Activated T-cell treated with anti-CD3 and anti-CD28 coated beads, Interleukin-2, amount 50 U/mL, for 24 hours (primary cell): ENCODE results near the gene ZDHHC7.
"Not testable (repeated sequence)": the region's sequence is repeated elsewhere in the genome, so short reads cannot be mapped to it uniquely, and the experiment has no call there.

Experiments
- DNase-seq: peaks from one replicate; pipeline ENCODE4 v3.0.0-alpha.2; 2020
- H3K27ac Mint-ChIP-seq: 2 replicates; pipeline ENCODE4 v1.8.0; 2020; ENCODE audit warnings: mild to moderate bottlenecking, mixed read lengths
- H3K27me3 Mint-ChIP-seq: 2 replicates; pipeline ENCODE4 v1.8.0; 2020; ENCODE audit warnings: mixed read lengths
- H3K36me3 Mint-ChIP-seq: 2 replicates; pipeline ENCODE4 v1.8.0; 2020; ENCODE audit warnings: low read depth, mixed read lengths
- H3K4me1 Mint-ChIP-seq: 2 replicates; pipeline ENCODE4 v1.8.0; 2020; ENCODE audit warnings: low read depth, mixed read lengths
- H3K4me3 Mint-ChIP-seq: 2 replicates; pipeline ENCODE4 v1.8.0; 2020; ENCODE audit warnings: mild to moderate bottlenecking, moderate library complexity, mixed read lengths
- H3K9me3 Mint-ChIP-seq: 2 replicates; pipeline ENCODE4 v1.8.0; 2020; ENCODE audit warnings: mixed read lengths

The ZDHHC7 gene

GRCh38 chr16:84940670-84941551 lies 70.4 kb downstream of the ZDHHC7 start:
- Mint-ChIP-seq H3K9me3 (no peaks in the 10 kb centered on the region), H3K27me3 (peaks cover 9% of the 10 kb centered on the region), H3K4me1 (no peaks in the 10 kb centered on the region), H3K36me3 (no peaks in the 10 kb centered on the region), H3K27ac (no peak overlapping the region), H3K4me3 (no peak overlapping the region)
- DNase-seq = no peak

- H3K27ac Mint-ChIP-seq, H3K27me3 Mint-ChIP-seq, H3K9me3 Mint-ChIP-seq, DNase-seq, H3K4me3 Mint-ChIP-seq, H3K36me3 Mint-ChIP-seq, H3K4me1 Mint-ChIP-seq: not testable (repeated sequence)
Measured at GRCh38 chr16:84938616-84939015, 72.7 kb downstream of the ZDHHC7 start.

- H3K9me3 Mint-ChIP-seq = no peaks in the 10 kb centered on the region
- H3K4me3 Mint-ChIP-seq = no peak overlapping the region
- no peak for DNase-seq
- H3K27ac Mint-ChIP-seq = no peak overlapping the region
- no peaks in the 10 kb centered on the region for H3K36me3 Mint-ChIP-seq
- peaks cover 9% of the 10 kb centered on the region for H3K27me3 Mint-ChIP-seq
- no peaks in the 10 kb centered on the region for H3K4me1 Mint-ChIP-seq
Measured at GRCh38 chr16:84937196-84938005, 73.9 kb downstream of the ZDHHC7 start.

- Mint-ChIP-seq H3K36me3 (no peaks in the 10 kb centered on the region), H3K4me1 (peaks cover 3% of the 10 kb centered on the region), H3K9me3 (no peaks in the 10 kb centered on the region), H3K4me3 (no peak overlapping the region), H3K27ac (no peak overlapping the region), H3K27me3 (no peaks in the 10 kb centered on the region)
- DNase-seq = no peak
Measured at GRCh38 chr16:84933774-84934631, 77.3 kb downstream of the ZDHHC7 start.

DNA sequence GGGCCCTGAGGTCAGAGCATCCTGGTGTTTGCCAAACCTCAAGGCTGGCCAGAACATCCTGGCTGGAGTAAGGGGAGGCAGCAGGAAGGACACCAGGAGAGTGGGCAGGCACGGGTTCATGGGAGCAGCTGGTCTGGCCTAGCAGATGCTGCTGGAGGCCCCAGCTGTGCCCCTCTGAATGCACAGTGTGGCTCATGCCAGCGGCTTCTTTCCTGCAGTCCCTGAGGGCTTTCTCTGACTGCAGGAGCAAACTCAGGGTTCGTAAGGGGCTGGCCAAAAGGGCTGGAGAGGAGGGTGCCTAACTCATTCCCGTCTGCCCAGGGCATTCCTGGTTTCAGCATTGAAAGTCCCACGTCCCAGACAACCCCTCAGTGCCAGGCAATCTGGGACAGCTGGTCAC lies 78.7 kb downstream of the ZDHHC7 start:
- Mint-ChIP-seq H3K4me1 (peaks cover 3% of the 10 kb centered on the region), H3K4me3 (no peak overlapping the region), H3K27ac (no peak overlapping the region), H3K36me3 (no peaks in the 10 kb centered on the region), H3K9me3 (no peaks in the 10 kb centered on the region), H3K27me3 (no peaks in the 10 kb centered on the region)
- DNase-seq = no peak

- H3K4me1 Mint-ChIP-seq = peaks cover 3% of the 10 kb centered on the region
- no peaks in the 10 kb centered on the region for H3K27me3 Mint-ChIP-seq
Measured at GRCh38 chr16:84931506-84931905, 79.8 kb downstream of the ZDHHC7 start.

DNA sequence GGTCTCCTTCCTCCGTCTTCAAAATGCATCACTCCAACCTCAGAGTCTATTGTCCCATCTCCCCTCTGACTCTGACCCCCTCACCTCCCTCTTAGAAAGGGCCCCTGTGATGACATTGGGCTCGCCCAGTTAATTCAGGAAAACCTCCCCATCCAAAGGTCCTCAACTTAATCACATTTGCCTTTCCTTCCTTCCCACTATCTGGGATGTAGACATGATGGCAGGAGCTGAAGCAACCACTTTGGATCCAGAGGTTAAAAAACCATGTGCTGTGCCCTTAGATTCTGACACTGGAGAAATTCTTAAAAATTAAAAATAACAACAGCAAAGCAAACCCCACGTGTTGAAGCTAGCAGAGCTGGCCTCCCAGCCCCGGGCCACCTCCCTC lies 80.2 kb downstream of the ZDHHC7 start:
- peaks cover 3% of the 10 kb centered on the region for H3K4me1 Mint-ChIP-seq
- H3K27me3 Mint-ChIP-seq = no peaks in the 10 kb centered on the region
- no peaks in the 10 kb centered on the region for H3K9me3 Mint-ChIP-seq
- peak overlapping the region; percentile 86 for H3K27ac Mint-ChIP-seq
- DNase-seq = no peak
- H3K4me3 Mint-ChIP-seq = no peak overlapping the region
- no peaks in the 10 kb centered on the region for H3K36me3 Mint-ChIP-seq

More at GRCh38 chr16:84931506-84931905, 79.8 kb downstream of the ZDHHC7 start:
- no peaks in the 10 kb centered on the region for H3K36me3 Mint-ChIP-seq
- no peak for DNase-seq
- H3K27ac Mint-ChIP-seq = no peak overlapping the region
- H3K9me3 Mint-ChIP-seq = no peaks in the 10 kb centered on the region
- no peak overlapping the region for H3K4me3 Mint-ChIP-seq

- no peaks in the 10 kb centered on the region for H3K36me3 Mint-ChIP-seq
- H3K4me1 Mint-ChIP-seq = peaks cover 3% of the 10 kb centered on the region
- DNase-seq = peak; percentile 41
Measured at GRCh38 chr16:84930298-84931106, 80.8 kb downstream of the ZDHHC7 start.

GRCh38 chr16:84929421-84930297 lies 81.7 kb downstream of the ZDHHC7 start:
- H3K36me3 Mint-ChIP-seq = no peaks in the 10 kb centered on the region
- H3K9me3 Mint-ChIP-seq = no peaks in the 10 kb centered on the region
- H3K27ac Mint-ChIP-seq = peak overlapping the region; percentile 85
- H3K4me3 Mint-ChIP-seq = no peak overlapping the region
- DNase-seq = no peak
- no peaks in the 10 kb centered on the region for H3K27me3 Mint-ChIP-seq
- peaks cover 3% of the 10 kb centered on the region for H3K4me1 Mint-ChIP-seq

More at GRCh38 chr16:84930298-84931106, 80.8 kb downstream of the ZDHHC7 start:
- Mint-ChIP-seq H3K4me3 (no peak overlapping the region), H3K27ac (peak overlapping the region; percentile 86), H3K27me3 (no peaks in the 10 kb centered on the region), H3K9me3 (no peaks in the 10 kb centered on the region)

DNA sequence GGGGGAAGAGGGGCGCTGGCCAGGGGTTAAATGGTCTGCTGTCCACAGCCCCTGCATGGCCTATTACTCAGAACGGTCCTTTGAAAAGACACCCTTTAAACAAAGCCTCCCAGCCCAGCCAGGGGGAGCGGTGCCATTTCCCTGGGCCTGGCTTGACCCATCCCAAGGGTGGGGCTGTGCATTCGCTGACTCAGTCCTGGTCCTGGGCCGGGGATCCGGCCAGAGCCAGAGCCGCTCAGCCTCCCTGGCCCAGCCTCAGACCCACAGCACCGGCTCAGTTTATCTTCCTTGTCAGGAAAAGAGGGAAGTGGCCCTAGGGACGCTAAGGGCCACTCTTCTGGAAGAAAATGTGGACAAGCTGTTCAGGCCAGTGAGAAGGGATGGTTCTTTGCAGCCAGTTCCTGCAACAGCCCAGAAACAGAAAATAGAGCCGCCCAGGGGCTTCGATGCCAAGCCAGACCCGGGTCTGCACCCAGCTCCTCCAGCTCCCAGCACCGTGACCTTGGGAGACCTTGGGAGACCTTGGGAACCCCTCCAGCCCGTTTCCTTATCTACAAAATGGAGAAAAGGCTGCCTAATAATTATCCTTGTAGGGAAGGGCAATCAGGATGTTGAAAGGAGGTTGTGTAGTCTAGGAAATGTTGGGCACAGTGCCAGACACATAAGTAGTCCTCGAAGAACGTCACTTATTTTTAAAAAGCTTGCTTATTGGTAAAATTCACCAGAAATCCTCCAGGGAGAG lies 82.5 kb downstream of the ZDHHC7 start:
- Mint-ChIP-seq H3K4me3 (no peak overlapping the region), H3K4me1 (peaks cover 3% of the 10 kb centered on the region), H3K27ac (no peak overlapping the region), H3K9me3 (no peaks in the 10 kb centered on the region), H3K36me3 (no peaks in the 10 kb centered on the region), H3K27me3 (no peaks in the 10 kb centered on the region)
- DNase-seq = no peak

GRCh38 chr16:84927621-84928591 lies 83.4 kb downstream of the ZDHHC7 start:
- Mint-ChIP-seq H3K27me3 (no peaks in the 10 kb centered on the region), H3K27ac (no peak overlapping the region), H3K4me3 (no peak overlapping the region), H3K4me1 (peaks cover 3% of the 10 kb centered on the region), H3K9me3 (no peaks in the 10 kb centered on the region), H3K36me3 (no peaks in the 10 kb centered on the region)
- no peak for DNase-seq

DNA sequence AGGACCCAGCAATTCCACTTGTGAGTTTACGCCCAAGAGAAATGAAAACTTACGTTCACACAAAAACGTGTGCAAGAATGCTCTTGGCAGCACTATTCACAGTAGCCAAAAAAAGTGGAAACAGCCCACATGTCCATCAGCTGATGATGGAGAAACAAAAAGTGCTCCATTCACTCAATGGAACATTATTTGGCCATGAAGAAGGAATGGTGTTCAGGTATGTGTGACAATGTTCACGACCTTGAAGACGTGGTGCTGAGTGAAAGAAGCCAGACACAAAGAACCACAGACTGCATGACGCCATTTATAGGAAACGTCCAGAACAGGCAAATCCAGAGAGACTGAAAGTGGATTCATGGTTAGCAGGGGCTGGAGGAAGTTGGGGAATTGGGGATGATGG lies 84.9 kb downstream of the ZDHHC7 start:
- Mint-ChIP-seq H3K4me1 (peaks cover 3% of the 10 kb centered on the region), H3K36me3 (no peaks in the 10 kb centered on the region), H3K27me3 (no peaks in the 10 kb centered on the region), H3K4me3 (no peak overlapping the region), H3K9me3 (no peaks in the 10 kb centered on the region), H3K27ac (no peak overlapping the region)
- DNase-seq = no peak
